ENCODE results near the gene TNFAIP8L3. TPM values are rescaled to one million over a fixed set of nuclear protein-coding genes. Genes with fewer than 3 reads are reported as not detected.
"Not testable (repeated sequence)": the region's sequence is repeated elsewhere in the genome, so short reads cannot be mapped to it uniquely, and the experiment has no call there.

TNFAIP8L3 gene
- total RNA-seq, 1 donor from 2014 or later, result not detected

DNA sequence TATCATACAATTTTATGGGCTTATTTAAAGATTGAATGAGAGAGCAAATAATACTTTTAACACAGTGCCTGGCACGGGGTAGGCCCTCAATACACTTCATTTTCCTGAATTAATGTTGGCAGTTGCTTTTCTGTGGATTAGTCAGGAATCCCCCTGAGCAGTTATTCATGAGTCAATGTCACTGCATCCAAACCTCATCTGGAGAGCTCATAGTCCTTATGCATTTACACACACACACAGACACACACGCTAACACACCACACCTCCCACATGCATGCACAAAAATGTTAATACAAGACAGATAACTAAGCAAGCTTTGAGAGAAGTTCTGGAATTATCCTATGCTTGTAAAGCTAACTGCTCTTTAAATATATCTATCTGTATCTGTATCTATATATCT lies 34.0 kb upstream of the TNFAIP8L3 start:
- TF ChIP-seq EZH2phosphoT487 (IDR thresholded peaks at IDR 0.05) (no peak), EZH2 (IDR thresholded peaks at IDR 0.05) (no peak)
- TF ChIP-seq, protein P1, sequence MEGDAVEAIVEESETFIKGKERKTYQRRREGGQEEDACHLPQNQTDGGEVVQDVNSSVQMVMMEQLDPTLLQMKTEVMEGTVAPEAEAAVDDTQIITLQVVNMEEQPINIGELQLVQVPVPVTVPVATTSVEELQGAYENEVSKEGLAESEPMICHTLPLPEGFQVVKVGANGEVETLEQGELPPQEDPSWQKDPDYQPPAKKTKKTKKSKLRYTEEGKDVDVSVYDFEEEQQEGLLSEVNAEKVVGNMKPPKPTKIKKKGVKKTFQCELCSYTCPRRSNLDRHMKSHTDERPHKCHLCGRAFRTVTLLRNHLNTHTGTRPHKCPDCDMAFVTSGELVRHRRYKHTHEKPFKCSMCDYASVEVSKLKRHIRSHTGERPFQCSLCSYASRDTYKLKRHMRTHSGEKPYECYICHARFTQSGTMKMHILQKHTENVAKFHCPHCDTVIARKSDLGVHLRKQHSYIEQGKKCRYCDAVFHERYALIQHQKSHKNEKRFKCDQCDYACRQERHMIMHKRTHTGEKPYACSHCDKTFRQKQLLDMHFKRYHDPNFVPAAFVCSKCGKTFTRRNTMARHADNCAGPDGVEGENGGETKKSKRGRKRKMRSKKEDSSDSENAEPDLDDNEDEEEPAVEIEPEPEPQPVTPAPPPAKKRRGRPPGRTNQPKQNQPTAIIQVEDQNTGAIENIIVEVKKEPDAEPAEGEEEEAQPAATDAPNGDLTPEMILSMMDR (IDR thresholded peaks at IDR 0.05), result no peak
- H3K27me3 Mint-ChIP-seq (ENCODE audit: insufficient read depth, low read depth), result peaks cover 2% of the 10 kb centered on the region
- H3K9me3 ChIP-seq (ENCODE audit: low read depth), result no peaks in the 10 kb centered on the region
- no peaks in the 10 kb centered on the region for H4K20me1 ChIP-seq (ENCODE audit: low read depth)
- H3K4me3 ChIP-seq, result no peak overlapping the region
- H3K27ac ChIP-seq, result no peak overlapping the region
- no peak overlapping the region for H3K27ac Mint-ChIP-seq
- H3K4me2 ChIP-seq, result no peak overlapping the region
- H3K36me3 Mint-ChIP-seq, result no peaks in the 10 kb centered on the region
- H3K9ac ChIP-seq, result no peak overlapping the region
- H3K79me2 ChIP-seq (ENCODE audit: low read depth), result no peaks in the 10 kb centered on the region
- H3K36me3 ChIP-seq, result no peaks in the 10 kb centered on the region
- H3F3A ChIP-seq (ENCODE audit: low read depth), result no peaks in the 10 kb centered on the region
- H3K4me1 ChIP-seq, result no peaks in the 10 kb centered on the region
- no peak for DNase-seq (ENCODE audit: low spot score)
- no peak overlapping the region for H2AFZ ChIP-seq (replicated peaks)
- no peak overlapping the region for H3K4me3 Mint-ChIP-seq
- no peaks in the 10 kb centered on the region for H3K4me1 Mint-ChIP-seq
- peaks cover 2% of the 10 kb centered on the region for H3K9me3 Mint-ChIP-seq
- no peaks in the 10 kb centered on the region for H3K27me3 ChIP-seq

DNA sequence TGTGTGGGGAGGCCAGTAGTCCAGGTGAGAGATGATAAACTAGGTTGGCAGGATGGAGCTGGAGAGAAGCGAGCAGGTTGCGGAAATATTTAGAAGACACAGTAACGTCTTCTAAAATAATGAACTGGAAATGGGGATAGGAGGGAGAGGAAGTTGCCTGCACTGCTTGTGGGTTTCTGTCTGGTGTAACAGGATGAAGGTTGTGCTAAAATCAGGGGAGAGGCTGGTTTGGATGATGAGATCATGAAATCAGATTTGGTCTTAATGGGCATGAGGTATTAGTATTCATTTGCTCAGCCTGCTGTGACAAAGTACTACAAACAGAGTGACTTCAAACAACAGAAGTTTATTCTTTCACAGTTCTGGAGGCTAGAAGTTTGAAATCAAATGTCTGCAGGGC lies 32.1 kb upstream of the TNFAIP8L3 start:
- no peaks in the 10 kb centered on the region for H4K20me1 ChIP-seq (ENCODE audit: low read depth)
- H3K27me3 Mint-ChIP-seq (ENCODE audit: insufficient read depth, low read depth), result no peaks in the 10 kb centered on the region
- no peaks in the 10 kb centered on the region for H3K9me3 ChIP-seq (ENCODE audit: low read depth)
- no peak overlapping the region for H3K4me3 ChIP-seq
- no peak overlapping the region for H3K27ac ChIP-seq
- H3K36me3 Mint-ChIP-seq, result no peaks in the 10 kb centered on the region
- H3K4me1 ChIP-seq, result no peaks in the 10 kb centered on the region
- no peaks in the 10 kb centered on the region for H3F3A ChIP-seq (ENCODE audit: low read depth)
- no peak overlapping the region for H3K4me3 Mint-ChIP-seq
- H3K79me2 ChIP-seq (ENCODE audit: low read depth), result no peaks in the 10 kb centered on the region
- no peak overlapping the region for H3K4me2 ChIP-seq
- H3K9me3 Mint-ChIP-seq, result peaks cover 7% of the 10 kb centered on the region
- no peak for TF ChIP-seq EZH2 (IDR thresholded peaks at IDR 0.05)
- TF ChIP-seq, protein P1 (IDR thresholded peaks at IDR 0.05), result no peak
- TF ChIP-seq EZH2phosphoT487 (IDR thresholded peaks at IDR 0.05), result no peak
- H3K27me3 ChIP-seq, result no peaks in the 10 kb centered on the region
- H3K36me3 ChIP-seq, result no peaks in the 10 kb centered on the region
- peaks cover 2% of the 10 kb centered on the region for H3K4me1 Mint-ChIP-seq
- no peak overlapping the region for H3K9ac ChIP-seq
- no peak overlapping the region for H3K27ac Mint-ChIP-seq
- no peak for DNase-seq (ENCODE audit: low spot score)
- H2AFZ ChIP-seq (replicated peaks), result no peak overlapping the region

DNA sequence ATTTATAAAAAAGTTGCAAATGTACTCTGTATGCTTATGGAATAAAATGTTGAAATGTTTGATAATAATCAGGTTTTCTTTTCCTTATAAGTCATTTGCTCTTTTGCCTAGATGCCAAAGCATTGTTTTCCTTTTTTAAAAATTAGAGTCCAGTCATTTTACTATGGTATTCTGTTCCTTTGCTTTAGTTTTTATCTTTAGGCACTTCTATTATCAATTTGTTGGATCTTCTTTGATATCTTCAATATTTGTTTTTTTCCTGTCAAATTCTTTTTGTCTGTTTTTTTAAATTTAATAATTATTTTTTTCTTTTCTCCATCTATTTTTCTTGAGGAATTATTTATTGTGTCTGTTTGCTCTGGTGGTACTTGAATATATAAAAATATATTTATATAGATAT lies 28.3 kb upstream of the TNFAIP8L3 start:
- not testable (repeated sequence) for H3K36me3 Mint-ChIP-seq, H3K9me3 Mint-ChIP-seq

DNA sequence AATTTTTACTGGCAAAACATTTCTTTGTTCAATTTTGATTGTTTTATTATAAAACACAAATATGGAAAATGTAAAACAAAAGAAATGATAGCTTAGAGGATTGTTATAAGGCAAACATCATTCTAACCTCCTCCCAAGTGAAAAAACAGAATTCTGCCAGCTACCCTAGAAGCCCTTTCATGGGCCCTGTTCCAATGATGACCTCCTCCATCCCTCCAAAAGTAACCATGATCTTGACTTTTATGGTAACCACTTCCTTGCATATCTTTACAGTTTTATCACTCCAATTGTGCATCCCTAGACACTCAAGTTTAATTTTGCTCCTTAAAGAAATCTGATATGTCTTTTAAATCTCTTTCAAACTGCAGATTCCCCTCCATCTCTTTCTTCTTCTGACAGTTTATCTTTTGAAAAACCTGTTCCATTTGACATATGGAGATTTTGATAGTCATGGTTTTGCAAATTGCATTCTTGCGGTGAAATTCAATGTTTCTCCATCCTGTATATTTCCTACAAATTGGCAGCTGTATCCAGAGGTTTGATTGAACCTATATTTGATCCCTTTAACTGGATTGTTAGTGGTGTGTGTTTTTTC lies 27.0 kb upstream of the TNFAIP8L3 start:
- TF ChIP-seq, protein P1 (IDR thresholded peaks at IDR 0.05), result no peak
- TF ChIP-seq EZH2 (IDR thresholded peaks at IDR 0.05), result no peak
- no peak for TF ChIP-seq EZH2phosphoT487 (IDR thresholded peaks at IDR 0.05)
- H3K27ac ChIP-seq, result no peak overlapping the region
- H3K9me3 Mint-ChIP-seq, result peaks cover 6% of the 10 kb centered on the region

More for the DNA sequence above, 28.3 kb upstream of the TNFAIP8L3 start:
- H3K27ac Mint-ChIP-seq; H3K4me3 Mint-ChIP-seq; DNase-seq (ENCODE audit: low spot score); H3K36me3 ChIP-seq; H2AFZ ChIP-seq (replicated peaks); H3K79me2 ChIP-seq (ENCODE audit: low read depth); H3K4me1 ChIP-seq; H3K27me3 Mint-ChIP-seq (ENCODE audit: insufficient read depth, low read depth); H3K4me2 ChIP-seq; H4K20me1 ChIP-seq (ENCODE audit: low read depth); H3K9ac ChIP-seq; H3F3A ChIP-seq (ENCODE audit: low read depth); H3K27ac ChIP-seq; H3K4me3 ChIP-seq; H3K9me3 ChIP-seq (ENCODE audit: low read depth); H3K27me3 ChIP-seq: not testable (repeated sequence)
- H3K4me1 Mint-ChIP-seq, result peaks cover 13% of the 10 kb centered on the region

More for the DNA sequence above, 27.0 kb upstream of the TNFAIP8L3 start:
- no peak overlapping the region for H3K4me3 ChIP-seq
- H3K27me3 ChIP-seq, result no peaks in the 10 kb centered on the region
- no peak for DNase-seq (ENCODE audit: low spot score)
- Mint-ChIP-seq H3K4me1 (peaks cover 13% of the 10 kb centered on the region), H3K4me3 (no peak overlapping the region), H3K36me3 (no peaks in the 10 kb centered on the region), H3K27me3 (ENCODE audit: insufficient read depth, low read depth) (no peaks in the 10 kb centered on the region), H3K27ac (no peak overlapping the region)
- H3K9ac ChIP-seq, result no peak overlapping the region
- H3K36me3 ChIP-seq, result no peaks in the 10 kb centered on the region
- H4K20me1 ChIP-seq (ENCODE audit: low read depth), result no peaks in the 10 kb centered on the region
- H2AFZ ChIP-seq (replicated peaks), result no peak overlapping the region
- H3K79me2 ChIP-seq (ENCODE audit: low read depth), result no peaks in the 10 kb centered on the region
- H3K4me1 ChIP-seq, result no peaks in the 10 kb centered on the region
- no peaks in the 10 kb centered on the region for H3K9me3 ChIP-seq (ENCODE audit: low read depth)
- H3K4me2 ChIP-seq, result no peak overlapping the region
- no peaks in the 10 kb centered on the region for H3F3A ChIP-seq (ENCODE audit: low read depth)

All from neural progenitor cell (in vitro differentiated cells).